HEK293 (cell line): ENCODE measurements around the gene B3GLCT.

Source experiments
- CTCF ChIA-PET: fragments of 350-600 bp; formaldehyde crosslinking; extraction: SDS; loops from one replicate; lab custom pipeline; 2021; ENCODE audit warnings: antibody characterized with exemption; lab: Yijun Ruan, JAX
- POLR2A ChIA-PET: fragments of 300-600 bp; formaldehyde crosslinking; extraction: SDS; loops from one replicate; lab custom pipeline; 2020; ENCODE audit warnings: antibody characterized with exemption, inconsistent platforms; lab: Yijun Ruan, JAX
- H3K27ac ChIP-seq: fragments of 200-500 bp; sonication (Bioruptor generic); 2 replicates; pipeline ENCODE4 v1.5.1; 2014; ENCODE audit warnings: low read depth, low read length, control low read depth, inconsistent platforms; ENCODE audit errors: extremely low read depth
- H3K36me3 ChIP-seq, 2 experiments: fragments of 200-500 bp in 1 of 2; sonication (Bioruptor generic) in 1 of 2; 1 replicate in 1 of 2; 2 replicates in 1 of 2; pipeline ENCODE4 v1.5.1; 2014 to 2017; ENCODE audit warnings: inconsistent platforms in 2 of 2, low read length in 2 of 2; ENCODE audit not compliant: control insufficient read depth in 2 of 2, insufficient read depth in 1 of 2
- H3K4me1 ChIP-seq: fragments of 200-500 bp; sonication (Bioruptor generic); 2 replicates; pipeline ENCODE4 v1.5.1; 2014; ENCODE audit warnings: mild to moderate bottlenecking, low read length, inconsistent platforms; ENCODE audit not compliant: control insufficient read depth, insufficient read depth
- H3K4me3 ChIP-seq: 2 replicates; pipeline ENCODE4 v1.5.1; 2011; ENCODE audit warnings: low read depth, mild to moderate bottlenecking, control low read depth, low read length, moderate library complexity
- H3K9me3 ChIP-seq: fragments of 200-500 bp; sonication (Bioruptor generic); 2 replicates; pipeline ENCODE4 v1.5.1; 2014; ENCODE audit warnings: low read depth, low read length, inconsistent platforms; ENCODE audit not compliant: control insufficient read depth, insufficient read depth
- BCL11A ChIP-seq: fragments of 450-650 bp; formaldehyde crosslinking; IDR thresholded peaks from 2 replicates; pipeline ENCODE4 v1.5.1; 2016; ENCODE audit warnings: low read depth, missing biosample characterization, missing genetic modification characterization
- HOXA7 ChIP-seq: sonication (generic); formaldehyde crosslinking; IDR thresholded peaks from 2 replicates; pipeline ENCODE4 v1.8.1; 2022; ENCODE audit warnings: missing genetic modification reagents, borderline replicate concordance
- HOXD13 ChIP-seq: sonication (generic); formaldehyde crosslinking; IDR thresholded peaks from 2 replicates; pipeline ENCODE4 v1.8.0; 2022; ENCODE audit warnings: missing genetic modification reagents, borderline replicate concordance
- PRDM1 ChIP-seq: fragments of 450-650 bp; formaldehyde crosslinking; IDR thresholded peaks from 2 replicates; pipeline ENCODE4; 2016; ENCODE audit warnings: missing biosample characterization, missing genetic modification characterization
- SCRT1 ChIP-seq: fragments of 450-650 bp; formaldehyde crosslinking; IDR thresholded peaks from 2 replicates; pipeline ENCODE4 v1.5.1; 2016; ENCODE audit warnings: missing biosample characterization, missing genetic modification characterization, borderline replicate concordance
- ZBTB17 ChIP-seq: fragments of 450-650 bp; formaldehyde crosslinking; IDR thresholded peaks from 2 replicates; pipeline ENCODE4 v1.5.1; 2016; ENCODE audit warnings: missing biosample characterization, missing genetic modification characterization
- ZBTB7A ChIP-seq: fragments of 450-650 bp; formaldehyde crosslinking; IDR thresholded peaks from 2 replicates; pipeline ENCODE4 v1.5.1; 2016; ENCODE audit warnings: low read depth, missing biosample characterization, missing genetic modification characterization
- ZFP41 ChIP-seq: fragments of 450-650 bp; formaldehyde crosslinking; IDR thresholded peaks from 2 replicates; pipeline ENCODE4 v1.5.1; 2016; ENCODE audit warnings: missing biosample characterization, missing genetic modification characterization, borderline replicate concordance
- ZFP69B ChIP-seq: fragments of 450-650 bp; formaldehyde crosslinking; IDR thresholded peaks from 2 replicates; pipeline ENCODE4 v1.5.1; 2016; ENCODE audit warnings: missing biosample characterization, missing genetic modification characterization
- ZNF132 ChIP-seq: fragments of 450-650 bp; formaldehyde crosslinking; IDR thresholded peaks from 2 replicates; pipeline ENCODE4 v1.5.1; 2017; ENCODE audit warnings: missing biosample characterization, missing genetic modification characterization, borderline replicate concordance
- ZNF266 ChIP-seq: fragments of 450-650 bp; formaldehyde crosslinking; IDR thresholded peaks from 2 replicates; pipeline ENCODE4 v1.5.1; 2016; ENCODE audit warnings: missing biosample characterization, missing genetic modification characterization, low read depth
- ZNF423 ChIP-seq: fragments of 450-650 bp; formaldehyde crosslinking; IDR thresholded peaks from 2 replicates; pipeline ENCODE4 v1.5.1; 2016; ENCODE audit warnings: missing biosample characterization, missing genetic modification characterization
- ZNF521 ChIP-seq: fragments of 450-650 bp; formaldehyde crosslinking; IDR thresholded peaks from 2 replicates; pipeline ENCODE4 v1.5.1; 2017; ENCODE audit warnings: missing biosample characterization, mild to moderate bottlenecking, missing genetic modification characterization
- ZNF555 ChIP-seq: fragments of 450-650 bp; formaldehyde crosslinking; conservative IDR thresholded peaks from 2 replicates; pipeline ENCODE4 v1.5.1; 2017; ENCODE audit warnings: missing biosample characterization, mild to moderate bottlenecking, missing genetic modification characterization, inconsistent platforms
- ZNF707 ChIP-seq: fragments of 450-650 bp; formaldehyde crosslinking; IDR thresholded peaks from 2 replicates; pipeline ENCODE4 v1.5.1; 2016; ENCODE audit warnings: missing biosample characterization, missing genetic modification characterization
- TF ChIP-seq, protein P1 (sequence below): fragments of 450-650 bp; formaldehyde crosslinking; IDR thresholded peaks from 2 replicates; pipeline ENCODE4 v1.5.1; 2016; ENCODE audit warnings: missing biosample characterization, missing genetic modification characterization, borderline replicate concordance
- TF ChIP-seq, protein P2 (sequence below): fragments of 450-650 bp; formaldehyde crosslinking; IDR thresholded peaks from 2 replicates; pipeline ENCODE4 v1.5.1; 2016; ENCODE audit warnings: missing biosample characterization, missing genetic modification characterization
- TF ChIP-seq, protein P3 (sequence below): fragments of 450-650 bp; formaldehyde crosslinking; IDR thresholded peaks from 2 replicates; pipeline ENCODE4 v1.5.1; 2016; ENCODE audit warnings: missing biosample characterization, missing genetic modification characterization

B3GLCT gene

DNA sequence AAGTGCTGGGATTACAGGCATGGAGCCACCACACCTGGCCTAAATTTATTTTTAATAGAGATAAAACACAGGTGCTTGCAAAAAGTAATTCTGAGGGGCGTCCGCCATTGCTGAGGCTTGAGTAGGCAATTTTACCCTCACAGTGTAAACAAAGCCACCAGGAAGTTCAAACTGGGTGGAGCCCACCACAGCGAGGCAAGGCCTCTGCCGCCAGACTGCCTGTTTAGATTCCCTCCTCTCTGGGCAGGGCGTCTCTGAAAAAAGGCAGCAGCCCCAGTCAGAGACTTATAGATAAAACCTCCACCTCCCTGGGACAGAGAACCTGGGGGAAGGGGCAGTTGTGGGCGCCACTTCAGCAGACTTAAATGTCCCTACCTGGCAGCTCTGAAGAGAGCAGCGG, 50.7 kb downstream of the B3GLCT start (continued):
- TF ChIP-seq ZFP69B (tag by site-specific recombination), result no peak
- TF ChIP-seq, protein P1, sequence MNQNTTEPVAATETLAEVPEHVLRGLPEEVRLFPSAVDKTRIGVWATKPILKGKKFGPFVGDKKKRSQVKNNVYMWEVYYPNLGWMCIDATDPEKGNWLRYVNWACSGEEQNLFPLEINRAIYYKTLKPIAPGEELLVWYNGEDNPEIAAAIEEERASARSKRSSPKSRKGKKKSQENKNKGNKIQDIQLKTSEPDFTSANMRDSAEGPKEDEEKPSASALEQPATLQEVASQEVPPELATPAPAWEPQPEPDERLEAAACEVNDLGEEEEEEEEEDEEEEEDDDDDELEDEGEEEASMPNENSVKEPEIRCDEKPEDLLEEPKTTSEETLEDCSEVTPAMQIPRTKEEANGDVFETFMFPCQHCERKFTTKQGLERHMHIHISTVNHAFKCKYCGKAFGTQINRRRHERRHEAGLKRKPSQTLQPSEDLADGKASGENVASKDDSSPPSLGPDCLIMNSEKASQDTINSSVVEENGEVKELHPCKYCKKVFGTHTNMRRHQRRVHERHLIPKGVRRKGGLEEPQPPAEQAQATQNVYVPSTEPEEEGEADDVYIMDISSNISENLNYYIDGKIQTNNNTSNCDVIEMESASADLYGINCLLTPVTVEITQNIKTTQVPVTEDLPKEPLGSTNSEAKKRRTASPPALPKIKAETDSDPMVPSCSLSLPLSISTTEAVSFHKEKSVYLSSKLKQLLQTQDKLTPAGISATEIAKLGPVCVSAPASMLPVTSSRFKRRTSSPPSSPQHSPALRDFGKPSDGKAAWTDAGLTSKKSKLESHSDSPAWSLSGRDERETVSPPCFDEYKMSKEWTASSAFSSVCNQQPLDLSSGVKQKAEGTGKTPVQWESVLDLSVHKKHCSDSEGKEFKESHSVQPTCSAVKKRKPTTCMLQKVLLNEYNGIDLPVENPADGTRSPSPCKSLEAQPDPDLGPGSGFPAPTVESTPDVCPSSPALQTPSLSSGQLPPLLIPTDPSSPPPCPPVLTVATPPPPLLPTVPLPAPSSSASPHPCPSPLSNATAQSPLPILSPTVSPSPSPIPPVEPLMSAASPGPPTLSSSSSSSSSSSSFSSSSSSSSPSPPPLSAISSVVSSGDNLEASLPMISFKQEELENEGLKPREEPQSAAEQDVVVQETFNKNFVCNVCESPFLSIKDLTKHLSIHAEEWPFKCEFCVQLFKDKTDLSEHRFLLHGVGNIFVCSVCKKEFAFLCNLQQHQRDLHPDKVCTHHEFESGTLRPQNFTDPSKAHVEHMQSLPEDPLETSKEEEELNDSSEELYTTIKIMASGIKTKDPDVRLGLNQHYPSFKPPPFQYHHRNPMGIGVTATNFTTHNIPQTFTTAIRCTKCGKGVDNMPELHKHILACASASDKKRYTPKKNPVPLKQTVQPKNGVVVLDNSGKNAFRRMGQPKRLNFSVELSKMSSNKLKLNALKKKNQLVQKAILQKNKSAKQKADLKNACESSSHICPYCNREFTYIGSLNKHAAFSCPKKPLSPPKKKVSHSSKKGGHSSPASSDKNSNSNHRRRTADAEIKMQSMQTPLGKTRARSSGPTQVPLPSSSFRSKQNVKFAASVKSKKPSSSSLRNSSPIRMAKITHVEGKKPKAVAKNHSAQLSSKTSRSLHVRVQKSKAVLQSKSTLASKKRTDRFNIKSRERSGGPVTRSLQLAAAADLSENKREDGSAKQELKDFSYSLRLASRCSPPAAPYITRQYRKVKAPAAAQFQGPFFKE (tag by site-specific recombination), result no peak

DNA sequence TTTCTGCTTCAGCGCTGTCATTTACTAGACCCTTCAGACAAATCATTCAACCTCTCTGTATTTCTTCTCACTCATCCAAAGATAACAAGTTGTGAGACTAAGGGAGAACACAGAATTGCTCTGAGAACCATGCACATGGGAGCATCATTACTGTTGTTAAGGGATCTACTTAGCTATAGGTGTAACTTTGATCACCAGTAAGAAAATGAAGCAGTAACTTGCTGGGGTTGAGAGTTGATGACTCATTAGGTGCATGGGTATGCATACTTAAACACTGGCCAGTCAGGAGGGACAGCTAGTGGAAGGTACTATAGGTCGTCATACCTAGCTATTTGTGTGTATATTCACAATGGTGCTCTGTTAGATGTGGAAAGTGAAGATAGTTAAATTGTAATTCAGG, 61.5 kb downstream of the B3GLCT start:
- POLR2A ChIA-PET, result no interaction called here
- TF ChIP-seq ZNF555 (tag by site-specific recombination) (no peak), BCL11A (tag by site-specific recombination) (no peak), SCRT1 (no peak), ZNF266 (tag by site-specific recombination) (no peak), ZNF521 (tag by site-specific recombination) (no peak), ZFP41 (tag by site-specific recombination) (no peak), HOXA7 (no peak), PRDM1 (no peak), ZNF132 (tag by site-specific recombination) (no peak), HOXD13 (no peak), ZBTB17 (no peak), ZNF423 (tag by site-specific recombination) (no peak), ZNF707 (tag by site-specific recombination) (no peak), ZBTB7A (tag by site-specific recombination) (no peak)
- TF ChIP-seq, protein P2, sequence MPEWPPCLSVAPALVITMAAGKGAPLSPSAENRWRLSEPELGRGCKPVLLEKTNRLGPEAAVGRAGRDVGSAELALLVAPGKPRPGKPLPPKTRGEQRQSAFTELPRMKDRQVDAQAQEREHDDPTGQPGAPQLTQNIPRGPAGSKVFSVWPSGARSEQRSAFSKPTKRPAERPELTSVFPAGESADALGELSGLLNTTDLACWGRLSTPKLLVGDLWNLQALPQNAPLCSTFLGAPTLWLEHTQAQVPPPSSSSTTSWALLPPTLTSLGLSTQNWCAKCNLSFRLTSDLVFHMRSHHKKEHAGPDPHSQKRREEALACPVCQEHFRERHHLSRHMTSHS (tag by site-specific recombination), result no peak
- TF ChIP-seq, protein P3, sequence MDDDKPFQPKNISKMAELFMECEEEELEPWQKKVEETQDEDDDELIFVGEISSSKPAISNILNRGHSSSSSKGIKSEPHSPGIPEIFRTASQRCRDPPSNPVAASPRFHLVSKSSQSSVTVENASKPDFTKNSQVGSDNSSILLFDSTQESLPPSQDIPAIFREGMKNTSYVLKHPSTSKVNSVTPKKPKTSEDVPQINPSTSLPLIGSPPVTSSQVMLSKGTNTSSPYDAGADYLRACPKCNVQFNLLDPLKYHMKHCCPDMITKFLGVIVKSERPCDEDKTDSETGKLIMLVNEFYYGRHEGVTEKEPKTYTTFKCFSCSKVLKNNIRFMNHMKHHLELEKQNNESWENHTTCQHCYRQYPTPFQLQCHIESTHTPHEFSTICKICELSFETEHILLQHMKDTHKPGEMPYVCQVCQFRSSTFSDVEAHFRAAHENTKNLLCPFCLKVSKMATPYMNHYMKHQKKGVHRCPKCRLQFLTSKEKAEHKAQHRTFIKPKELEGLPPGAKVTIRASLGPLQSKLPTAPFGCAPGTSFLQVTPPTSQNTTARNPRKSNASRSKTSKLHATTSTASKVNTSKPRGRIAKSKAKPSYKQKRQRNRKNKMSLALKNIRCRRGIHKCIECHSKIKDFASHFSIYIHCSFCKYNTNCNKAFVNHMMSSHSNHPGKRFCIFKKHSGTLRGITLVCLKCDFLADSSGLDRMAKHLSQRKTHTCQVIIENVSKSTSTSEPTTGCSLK, result no peak
- no peak overlapping the region for H3K27ac ChIP-seq
- CTCF ChIA-PET, result interaction anchor here (1.4 kb wide), 1 partner anchor 163 kb away, joined by 4 read pairs; no protein-coding TSS in a partner anchor
- no peak overlapping the region for H3K4me3 ChIP-seq
- peaks cover 0 to 7% of the 10 kb centered on the region in 2 experiments; a peak in 1 of 3 replicates for H3K36me3 ChIP-seq
- no peaks in the 10 kb centered on the region for H3K4me1 ChIP-seq
- H3K9me3 ChIP-seq, result no peaks in the 10 kb centered on the region
